Activated naive CD4-positive, alpha-beta T cell treated with anti-CD3 and anti-CD28 coated beads, Interleukin-2, amount 10 ng/mL, durations not matched to agents 7 days and 5 days (primary cell): ENCODE results near the gene KLK11.
A peak's percentile ranks its signal among the peaks of the same experiment; 100 is the strongest.
"Not testable (repeated sequence)": the region's sequence is repeated elsewhere in the genome, so short reads cannot be mapped to it uniquely, and the experiment has no call there.

Experiments used
- CTCF ChIA-PET: fragments of 350-600 bp; sonication (Branson Sonifier 250); formaldehyde crosslinking; loops from one replicate; lab custom pipeline; 2021; ENCODE audit warnings: antibody characterized with exemption; lab: Charles Lee
- DNase-seq: peaks from one replicate; pipeline ENCODE4 v3.0.0-alpha.2; 2020
- H3K27ac Mint-ChIP-seq: one replicate; pipeline ENCODE4 v1.8.0; 2021; ENCODE audit warnings: mild to moderate bottlenecking, moderate library complexity, mixed read lengths
- H3K27me3 Mint-ChIP-seq: one replicate; pipeline ENCODE4 v1.8.0; 2021; ENCODE audit warnings: mild to moderate bottlenecking, mixed read lengths
- H3K36me3 Mint-ChIP-seq: one replicate; pipeline ENCODE4 v1.8.0; 2021; ENCODE audit warnings: mixed read lengths
- H3K4me1 Mint-ChIP-seq: one replicate; pipeline ENCODE4 v1.8.0; 2021; ENCODE audit warnings: mixed read lengths
- H3K4me3 Mint-ChIP-seq: one replicate; pipeline ENCODE4 v1.8.0; 2021; ENCODE audit warnings: mild to moderate bottlenecking, moderate library complexity, mixed read lengths
- H3K9me3 Mint-ChIP-seq: one replicate; pipeline ENCODE4 v1.8.0; 2021; ENCODE audit warnings: mixed read lengths

The KLK11 gene

DNA sequence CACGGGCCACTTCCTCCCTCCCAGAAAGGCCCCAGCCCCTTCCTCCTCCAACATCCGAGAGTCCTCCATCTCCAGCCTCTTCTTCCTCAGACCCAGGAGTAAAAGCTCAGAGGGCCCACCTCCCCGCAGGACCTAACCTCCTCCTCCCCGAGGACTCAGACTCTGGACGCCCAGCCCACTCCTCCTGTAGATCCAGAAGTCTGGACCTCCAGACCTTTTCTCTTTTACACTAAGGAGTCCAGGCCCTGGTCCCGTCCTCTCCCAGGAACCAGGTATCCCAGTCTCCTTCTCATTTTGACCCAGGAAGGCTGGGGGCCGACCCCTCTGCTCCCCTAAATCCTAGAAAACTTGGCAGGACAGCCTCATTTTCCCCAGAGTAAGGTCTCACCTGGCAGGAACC lies 23.1 kb downstream of the KLK11 start:
- no peak overlapping the region for H3K27ac Mint-ChIP-seq
- CTCF ChIA-PET = no interaction called here
- no peaks in the 10 kb centered on the region for H3K9me3 Mint-ChIP-seq
- H3K36me3 Mint-ChIP-seq = no peaks in the 10 kb centered on the region
- H3K27me3 Mint-ChIP-seq = peaks cover 36% of the 10 kb centered on the region
- H3K4me1 Mint-ChIP-seq = no peaks in the 10 kb centered on the region
- no peak for DNase-seq
- no peak overlapping the region for H3K4me3 Mint-ChIP-seq

GRCh38 chr19:51002542-51003311 lies 23.7 kb downstream of the KLK11 start:
- CTCF ChIA-PET = interaction anchor here (1.2 kb wide), 1 partner anchor 73 kb away, joined by 3 read pairs; no protein-coding TSS in a partner anchor
- Mint-ChIP-seq H3K27me3 (peaks cover 37% of the 10 kb centered on the region), H3K27ac (no peak overlapping the region)

GRCh38 chr19:51002089-51002532 lies 24.3 kb downstream of the KLK11 start:
- Mint-ChIP-seq H3K36me3 (no peaks in the 10 kb centered on the region), H3K27me3 (peaks cover 41% of the 10 kb centered on the region), H3K27ac (no peak overlapping the region), H3K9me3 (no peaks in the 10 kb centered on the region), H3K4me3 (no peak overlapping the region), H3K4me1 (no peaks in the 10 kb centered on the region)
- CTCF ChIA-PET = interaction anchor here (1.2 kb wide), 1 partner anchor 72 kb away, joined by 3 read pairs; no protein-coding TSS in a partner anchor
- DNase-seq = no peak

More at GRCh38 chr19:51002542-51003311, 23.7 kb downstream of the KLK11 start:
- Mint-ChIP-seq H3K36me3 (no peaks in the 10 kb centered on the region), H3K4me3 (no peak overlapping the region), H3K4me1 (no peaks in the 10 kb centered on the region), H3K9me3 (no peaks in the 10 kb centered on the region)
- DNase-seq = peak; percentile 32

GRCh38 chr19:51001515-51001914 lies 24.9 kb downstream of the KLK11 start, which contains the start of gene KLK8:
KLK8 (minus strand) TSS chr19:51001604; CDS start chr19:51001167, 437 bp downstream.
- CTCF ChIA-PET = interaction anchor here (1.2 kb wide), 1 partner anchor 71 kb away, joined by 3 read pairs; no protein-coding TSS in a partner anchor
- Mint-ChIP-seq H3K27me3 (peaks cover 41% of the 10 kb centered on the region), H3K27ac (no peak within 1 kb of the TSS), H3K9me3 (no peaks in the 10 kb centered on the region), H3K4me3 (no peak within 1 kb of the TSS), H3K36me3 (no peaks in the 10 kb centered on the region), H3K4me1 (no peaks in the 10 kb centered on the region)
- no peak for DNase-seq

GRCh38 chr19:51000981-51001380 lies 25.4 kb downstream of the KLK11 start:
- Mint-ChIP-seq H3K27me3 (peaks cover 36% of the 10 kb centered on the region), H3K36me3 (no peaks in the 10 kb centered on the region), H3K27ac (no peak overlapping the region), H3K4me3 (no peak overlapping the region), H3K9me3 (no peaks in the 10 kb centered on the region), H3K4me1 (no peaks in the 10 kb centered on the region)
- CTCF ChIA-PET = no interaction called here
- DNase-seq = no peak

- Mint-ChIP-seq H3K27ac (no peak overlapping the region), H3K4me1 (no peaks in the 10 kb centered on the region), H3K4me3 (no peak overlapping the region), H3K9me3 (no peaks in the 10 kb centered on the region), H3K27me3 (peaks cover 36% of the 10 kb centered on the region), H3K36me3 (no peaks in the 10 kb centered on the region)
- no peak for DNase-seq
- CTCF ChIA-PET = no interaction called here
Observed at GRCh38 chr19:51000426-51000825, 26.0 kb downstream of the KLK11 start.

- CTCF ChIA-PET = no interaction called here
- Mint-ChIP-seq H3K9me3 (peaks cover 3% of the 10 kb centered on the region), H3K27me3 (peaks cover 36% of the 10 kb centered on the region), H3K4me1 (no peaks in the 10 kb centered on the region), H3K36me3 (no peaks in the 10 kb centered on the region), H3K27ac (no peak overlapping the region), H3K4me3 (no peak overlapping the region)
- no peak for DNase-seq
Observed at GRCh38 chr19:50998686-50999085, 27.7 kb downstream of the KLK11 start.

DNA sequence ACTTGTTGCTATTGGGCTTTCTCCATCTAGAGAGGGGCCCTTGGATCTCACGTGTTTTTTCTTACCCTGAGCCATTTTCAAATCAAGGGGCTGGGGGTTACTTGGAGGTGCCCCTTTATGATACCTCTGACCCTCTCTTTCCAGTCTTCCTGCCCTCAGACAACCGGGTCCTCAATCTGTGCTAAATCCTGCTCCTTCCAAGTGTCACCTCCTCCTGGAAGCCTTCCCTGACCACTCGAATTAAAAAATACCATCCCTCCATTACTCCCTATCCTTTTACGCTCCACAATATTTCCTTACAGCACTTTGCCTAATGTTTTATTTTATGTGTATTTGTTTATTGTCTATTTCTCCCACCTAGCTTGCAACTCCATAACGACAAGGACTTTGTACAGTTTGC lies 28.4 kb downstream of the KLK11 start:
- H3K27ac Mint-ChIP-seq = no peak overlapping the region
- H3K36me3 Mint-ChIP-seq = no peaks in the 10 kb centered on the region
- peaks cover 30% of the 10 kb centered on the region for H3K27me3 Mint-ChIP-seq
- CTCF ChIA-PET = no interaction called here
- peaks cover 3% of the 10 kb centered on the region for H3K9me3 Mint-ChIP-seq
- no peak overlapping the region for H3K4me3 Mint-ChIP-seq
- no peak for DNase-seq
- H3K4me1 Mint-ChIP-seq = no peaks in the 10 kb centered on the region

DNA sequence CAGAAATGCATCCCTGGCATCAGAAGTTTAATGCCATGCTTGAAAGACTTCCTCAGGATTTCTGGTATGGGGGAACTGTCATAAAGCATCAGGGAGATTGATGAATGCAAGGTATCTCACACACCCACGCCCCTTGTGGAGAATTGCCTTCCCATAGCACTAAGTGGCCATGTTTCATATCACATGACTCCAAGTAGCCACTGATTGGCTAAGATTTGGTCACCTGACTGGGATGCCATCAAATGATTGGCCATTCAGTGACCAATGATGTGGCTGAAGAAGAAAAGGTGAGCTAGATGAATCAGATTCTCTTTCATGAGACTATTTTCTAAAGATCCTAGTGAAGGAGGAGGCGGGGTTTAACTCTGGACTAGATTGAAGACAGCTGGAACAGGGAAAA lies 32.3 kb downstream of the KLK11 start:
- Mint-ChIP-seq H3K27me3 (peaks cover 15% of the 10 kb centered on the region), H3K4me1 (no peaks in the 10 kb centered on the region), H3K36me3 (no peaks in the 10 kb centered on the region), H3K27ac (no peak overlapping the region), H3K9me3 (peaks cover 3% of the 10 kb centered on the region), H3K4me3 (no peak overlapping the region)
- CTCF ChIA-PET = no interaction called here
- DNase-seq = no peak

DNA sequence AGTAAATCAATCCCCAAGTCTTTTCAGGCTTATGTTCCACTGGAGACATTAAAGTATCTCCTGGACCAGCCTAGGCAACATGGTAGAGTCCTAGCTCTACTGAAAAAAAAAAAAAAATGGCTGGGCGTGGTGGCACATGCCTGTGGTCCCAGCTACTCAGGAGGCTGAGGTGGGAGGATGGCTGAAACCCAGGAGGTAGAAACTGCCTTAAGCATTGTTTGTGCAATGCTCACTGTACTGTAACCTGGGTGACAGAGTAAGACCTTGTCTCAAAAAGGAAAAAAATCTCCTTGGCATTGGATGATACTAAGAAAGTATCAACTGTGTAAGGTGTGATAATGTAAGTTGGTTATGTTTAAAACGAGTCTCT lies 33.8 kb downstream of the KLK11 start:
- Mint-ChIP-seq H3K36me3 (no peaks in the 10 kb centered on the region), H3K9me3 (peaks cover 3% of the 10 kb centered on the region), H3K27me3 (peaks cover 17% of the 10 kb centered on the region), H3K27ac (no peak overlapping the region), H3K4me3 (no peak overlapping the region), H3K4me1 (no peaks in the 10 kb centered on the region)
- no peak for DNase-seq
- CTCF ChIA-PET = no interaction called here

GRCh38 chr19:50984416-50984815 lies 42.0 kb downstream of the KLK11 start:
- H3K27ac Mint-ChIP-seq, H3K4me1 Mint-ChIP-seq, H3K9me3 Mint-ChIP-seq, CTCF ChIA-PET, H3K36me3 Mint-ChIP-seq, H3K4me3 Mint-ChIP-seq, DNase-seq: not testable (repeated sequence)
- peaks cover 56% of the 10 kb centered on the region for H3K27me3 Mint-ChIP-seq

DNA sequence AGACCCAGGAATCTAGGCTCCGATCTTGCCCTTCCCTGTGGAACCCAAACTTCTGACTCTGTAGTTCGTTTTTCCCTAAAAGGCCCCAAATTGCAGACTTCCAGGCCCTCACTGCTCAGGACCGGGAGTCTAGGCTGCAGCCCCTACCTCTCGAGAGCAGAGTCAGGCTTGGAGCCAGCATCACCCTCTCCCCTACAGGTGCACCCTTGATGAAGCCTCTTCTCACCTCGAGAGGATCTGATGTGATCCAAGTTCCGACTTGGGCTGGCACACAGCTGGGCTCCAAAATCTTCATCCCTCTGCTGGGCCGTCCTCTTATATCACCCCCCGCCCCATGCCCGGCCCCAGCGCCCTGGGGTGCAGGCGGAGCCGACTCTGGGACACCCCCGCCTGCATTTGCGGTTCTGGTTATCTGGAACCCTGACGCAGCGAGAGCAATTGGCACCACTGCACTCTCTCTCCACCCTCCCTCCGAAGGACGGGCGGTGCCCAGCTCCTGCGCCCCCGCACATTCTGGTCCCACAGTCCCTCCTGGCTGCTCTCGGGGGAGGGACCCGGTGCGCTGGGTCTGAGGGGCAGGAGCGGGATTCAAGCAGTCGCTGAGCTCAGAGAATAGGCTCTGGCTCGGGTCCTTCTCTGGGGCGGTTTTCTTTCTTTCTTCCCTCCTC lies 42.7 kb downstream of the KLK11 start, which contains the start of gene KLK7:
Gene KLK7, minus strand, starts transcription at position 293 of the 668 bp plus-strand sequence. CDS start 1,518 bp downstream, outside the sequence.
- Mint-ChIP-seq H3K27me3 (peaks cover 58% of the 10 kb centered on the region), H3K27ac (no peak within 1 kb of the TSS)
- CTCF ChIA-PET = no interaction called here

GRCh38 chr19:50982186-50982585 lies 44.2 kb downstream of the KLK11 start:
- no peaks in the 10 kb centered on the region for H3K9me3 Mint-ChIP-seq
- CTCF ChIA-PET = no interaction called here

More for the DNA sequence above, 42.7 kb downstream of the KLK11 start, which contains the start of gene KLK7:
- DNase-seq = no peak
- Mint-ChIP-seq H3K4me3 (no peak within 1 kb of the TSS), H3K9me3 (no peaks in the 10 kb centered on the region), H3K4me1 (no peaks in the 10 kb centered on the region), H3K36me3 (no peaks in the 10 kb centered on the region)

GRCh38 chr19:50981587-50982146 lies 44.7 kb downstream of the KLK11 start:
- Mint-ChIP-seq H3K9me3 (no peaks in the 10 kb centered on the region), H3K27me3 (peaks cover 57% of the 10 kb centered on the region), H3K4me1 (no peaks in the 10 kb centered on the region), H3K4me3 (no peak overlapping the region), H3K36me3 (no peaks in the 10 kb centered on the region), H3K27ac (no peak overlapping the region)
- CTCF ChIA-PET = no interaction called here
- no peak for DNase-seq

More at GRCh38 chr19:50982186-50982585, 44.2 kb downstream of the KLK11 start:
- H3K36me3 Mint-ChIP-seq = no peaks in the 10 kb centered on the region
- DNase-seq = no peak
- no peaks in the 10 kb centered on the region for H3K4me1 Mint-ChIP-seq
- no peak overlapping the region for H3K4me3 Mint-ChIP-seq
- peaks cover 57% of the 10 kb centered on the region for H3K27me3 Mint-ChIP-seq
- H3K27ac Mint-ChIP-seq = no peak overlapping the region
